ENCODE data around the gene ADGRA1. TPM values are rescaled to one million over a fixed set of nuclear protein-coding genes. Genes with fewer than 3 reads are reported as not detected.

ADGRA1 gene
- polyA plus RNA-seq, 2 of the 4 experiments (the other 2 are of a cell fraction) = not detected

DNA sequence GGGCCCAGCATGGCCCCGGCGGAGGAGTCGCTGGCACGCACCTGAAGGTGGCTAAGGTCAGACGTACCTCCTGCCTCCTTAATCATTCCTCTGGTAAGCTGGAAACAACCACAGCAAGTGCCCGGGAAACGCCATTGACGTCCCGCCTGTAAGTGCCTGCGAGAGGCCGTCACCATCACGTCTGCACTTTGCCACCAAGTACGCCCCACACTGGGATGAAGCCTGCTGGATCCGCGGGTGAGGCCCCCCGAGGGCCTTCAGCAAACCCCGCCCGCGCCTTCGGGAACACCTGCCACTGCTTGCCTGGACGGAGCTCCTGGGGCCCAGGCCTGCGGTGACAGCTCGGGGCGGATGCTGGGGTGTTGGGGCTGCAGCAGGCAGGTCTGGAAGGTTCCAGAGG is 12.5 kb downstream of the ADGRA1 start:
- Histone ChIP-seq H3K9me3 (no peaks in the 10 kb centered on the region), H3K4me2 (no peak overlapping the region), H3K27ac (no peak overlapping the region), H3K4me1 (no peaks in the 10 kb centered on the region), H3K4me3 (no peak overlapping the region)
- WGBS (ENCODE audit: missing lambda C conversion rate) = 86% methylated on average over 14 of the region's 24 CpGs
- TF ChIP-seq HOXA7 (CRISPR knock-in tag; IDR thresholded peaks at IDR 0.05) (no peak), RNF2 (IDR thresholded peaks at IDR 0.05; ENCODE audit: borderline replicate concordance, low read depth) (no peak), KDM5A (IDR thresholded peaks at IDR 0.05) (no peak), MAZ (IDR thresholded peaks at IDR 0.05; ENCODE audit: borderline replicate concordance, low read depth, low read length) (no peak), FOSL2 (IDR thresholded peaks at IDR 0.05) (no peak), FOSL2 (CRISPR knock-in tag; IDR thresholded peaks at IDR 0.05) (no peak), EP300 (IDR thresholded peaks at IDR 0.05) (no peak), NFE2L2 (conservative IDR thresholded peaks at IDR 0.05; ENCODE audit: low read length) (no peak), MAFK (IDR thresholded peaks at IDR 0.05; ENCODE audit: partially characterized antibody) (no peak), TFCP2L1 (CRISPR knock-in tag; IDR thresholded peaks at IDR 0.05) (no peak), HDAC2 (IDR thresholded peaks at IDR 0.05) (no peak), ZC3H11A (IDR thresholded peaks at IDR 0.05) (no peak), JUN (IDR thresholded peaks at IDR 0.05) (no peak), ZSCAN20 (CRISPR knock-in tag; IDR thresholded peaks at IDR 0.05) (no peak), BHLHE40 (IDR thresholded peaks at IDR 0.05; ENCODE audit: low read depth, low read length) (no peak), CBX8 (IDR thresholded peaks at IDR 0.05) (no peak), CHD2 (IDR thresholded peaks at IDR 0.05; ENCODE audit: low read length, partially characterized antibody) (no peak), POLR2AphosphoS2 (conservative IDR thresholded peaks at IDR 0.05; ENCODE audit: low read length) (no peak), CEBPB (IDR thresholded peaks at IDR 0.05) (no peak)
- TF ChIP-seq, protein P1, sequence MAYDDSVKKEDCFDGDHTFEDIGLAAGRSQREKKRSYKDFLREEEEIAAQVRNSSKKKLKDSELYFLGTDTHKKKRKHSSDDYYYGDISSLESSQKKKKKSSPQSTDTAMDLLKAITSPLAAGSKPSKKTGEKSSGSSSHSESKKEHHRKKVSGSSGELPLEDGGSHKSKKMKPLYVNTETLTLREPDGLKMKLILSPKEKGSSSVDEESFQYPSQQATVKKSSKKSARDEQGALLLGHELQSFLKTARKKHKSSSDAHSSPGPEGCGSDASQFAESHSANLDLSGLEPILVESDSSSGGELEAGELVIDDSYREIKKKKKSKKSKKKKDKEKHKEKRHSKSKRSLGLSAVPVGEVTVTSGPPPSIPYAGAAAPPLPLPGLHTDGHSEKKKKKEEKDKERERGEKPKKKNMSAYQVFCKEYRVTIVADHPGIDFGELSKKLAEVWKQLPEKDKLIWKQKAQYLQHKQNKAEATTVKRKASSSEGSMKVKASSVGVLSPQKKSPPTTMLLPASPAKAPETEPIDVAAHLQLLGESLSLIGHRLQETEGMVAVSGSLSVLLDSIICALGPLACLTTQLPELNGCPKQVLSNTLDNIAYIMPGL (CRISPR knock-in tag; IDR thresholded peaks at IDR 0.05; ENCODE audit: borderline replicate concordance) = no peak
- no peak for ATAC-seq
- DNase-seq (ENCODE audit: low read depth in 1 of 2, low spot score in 1 of 2) = no peak
- ChIA-PET CTCF (interaction anchor here (1.4 kb wide), 1 partner anchor 25 kb away, joined by 5 read pairs; no protein-coding TSS in a partner anchor), POLR2A (no interaction called here)
- no peak for FAIRE-seq

DNA sequence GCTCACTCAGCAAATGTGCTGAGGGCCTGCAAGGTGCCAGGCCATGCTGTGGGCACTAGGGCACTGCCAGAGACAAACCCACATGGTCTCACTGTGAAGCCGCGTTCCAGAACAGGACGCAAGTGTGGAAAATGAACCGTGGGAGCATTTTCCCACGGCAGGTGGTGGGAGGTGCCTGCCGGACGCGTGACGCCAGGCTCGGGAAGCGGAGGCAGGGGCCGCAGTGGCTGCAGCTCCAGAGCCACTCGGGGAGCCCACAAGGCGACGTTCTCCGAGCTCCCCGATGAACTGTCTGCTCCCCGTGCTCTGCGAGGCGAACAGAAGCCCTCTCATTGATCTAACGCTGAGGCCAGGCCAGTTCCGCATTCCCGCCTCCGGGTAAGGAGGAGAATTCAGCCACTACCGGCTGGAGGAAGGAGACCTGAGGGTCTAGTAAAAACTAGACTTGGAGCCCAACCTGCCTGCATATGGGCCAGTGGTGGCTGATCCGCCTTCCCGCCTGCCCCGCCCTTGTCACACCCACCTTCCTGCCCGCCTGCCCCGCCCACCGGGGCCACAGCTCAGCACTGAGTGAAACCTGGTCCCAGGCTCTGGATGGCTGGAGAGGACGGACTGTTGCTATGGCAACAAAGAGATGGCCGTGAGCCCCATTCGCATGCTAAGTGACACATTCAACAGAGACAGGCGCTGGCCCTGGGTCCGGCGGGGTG is 13.1 kb downstream of the ADGRA1 start:
- WGBS (ENCODE audit: missing lambda C conversion rate) = 79% methylated on average over 18 of the region's 37 CpGs
- Histone ChIP-seq H3K4me2 (no peak overlapping the region), H3K4me1 (no peaks in the 10 kb centered on the region), H3K4me3 (no peak overlapping the region), H3K9me3 (no peaks in the 10 kb centered on the region), H3K27ac (no peak overlapping the region)
- TF ChIP-seq MAFK (IDR thresholded peaks at IDR 0.05; ENCODE audit: partially characterized antibody) = peak; percentile 11
- no peak for TF ChIP-seq FOXS1 (CRISPR knock-in tag; IDR thresholded peaks at IDR 0.05)
- TF ChIP-seq KDM1A (IDR thresholded peaks at IDR 0.05; ENCODE audit: low read depth) = no peak
- ChIA-PET POLR2A (no interaction called here), CTCF (interaction anchor here (1.4 kb wide), 1 partner anchor 24 kb away, joined by 5 read pairs; no protein-coding TSS in a partner anchor)
- ATAC-seq (peak in 1 of 2 experiments; percentile 59; a peak in 4 of 6 replicates), DNase-seq (ENCODE audit: low read depth in 1 of 2, low spot score in 1 of 2) (peak in 1 of 2 experiments; percentile 28), FAIRE-seq (no peak)

DNA sequence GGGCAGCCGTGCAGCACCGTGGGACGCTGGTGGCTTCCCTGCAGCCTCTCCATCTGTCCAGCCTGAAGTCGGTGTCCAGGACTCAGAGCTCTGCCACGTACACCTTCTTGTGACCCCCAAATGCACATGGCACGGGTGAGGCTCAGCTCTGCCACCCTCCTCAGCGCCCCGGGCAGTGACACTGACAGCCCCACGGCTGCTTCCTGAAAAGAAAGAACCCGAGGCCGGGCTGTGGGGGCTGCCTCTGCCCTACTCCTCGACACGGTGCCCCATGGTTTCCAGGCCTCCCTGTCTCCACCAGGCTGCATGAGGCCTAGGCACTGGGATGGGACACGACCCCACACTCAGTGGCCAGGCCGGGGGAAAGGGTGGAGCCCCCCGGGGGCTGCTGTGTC is 13.7 kb downstream of the ADGRA1 start:
- H3K9me3 ChIP-seq = no peaks in the 10 kb centered on the region
- no peak for DNase-seq (ENCODE audit: low read depth in 1 of 2, low spot score in 1 of 2)

More for the DNA sequence above, 13.7 kb downstream of the ADGRA1 start:
- CTCF ChIA-PET = interaction anchor here (0.7 to 1.1 kb wide), 3 partner anchors 8 to 17 kb away, joined by 3 read pairs; no protein-coding TSS in a partner anchor
- POLR2A ChIA-PET = no interaction called here
- Histone ChIP-seq H3K4me2 (no peak overlapping the region), H3K4me3 (no peak overlapping the region), H3K4me1 (no peaks in the 10 kb centered on the region), H3K27ac (no peak overlapping the region)
- TF ChIP-seq SMC3 (IDR thresholded peaks at IDR 0.05) (no peak), CHD4 (IDR thresholded peaks at IDR 0.05; ENCODE audit: borderline replicate concordance) (no peak), ZNF302 (CRISPR knock-in tag; IDR thresholded peaks at IDR 0.05) (no peak)
- TF ChIP-seq, protein P2, sequence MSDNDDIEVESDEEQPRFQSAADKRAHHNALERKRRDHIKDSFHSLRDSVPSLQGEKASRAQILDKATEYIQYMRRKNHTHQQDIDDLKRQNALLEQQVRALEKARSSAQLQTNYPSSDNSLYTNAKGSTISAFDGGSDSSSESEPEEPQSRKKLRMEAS (IDR thresholded peaks at IDR 0.05) = no peak
- TF ChIP-seq, protein P3, sequence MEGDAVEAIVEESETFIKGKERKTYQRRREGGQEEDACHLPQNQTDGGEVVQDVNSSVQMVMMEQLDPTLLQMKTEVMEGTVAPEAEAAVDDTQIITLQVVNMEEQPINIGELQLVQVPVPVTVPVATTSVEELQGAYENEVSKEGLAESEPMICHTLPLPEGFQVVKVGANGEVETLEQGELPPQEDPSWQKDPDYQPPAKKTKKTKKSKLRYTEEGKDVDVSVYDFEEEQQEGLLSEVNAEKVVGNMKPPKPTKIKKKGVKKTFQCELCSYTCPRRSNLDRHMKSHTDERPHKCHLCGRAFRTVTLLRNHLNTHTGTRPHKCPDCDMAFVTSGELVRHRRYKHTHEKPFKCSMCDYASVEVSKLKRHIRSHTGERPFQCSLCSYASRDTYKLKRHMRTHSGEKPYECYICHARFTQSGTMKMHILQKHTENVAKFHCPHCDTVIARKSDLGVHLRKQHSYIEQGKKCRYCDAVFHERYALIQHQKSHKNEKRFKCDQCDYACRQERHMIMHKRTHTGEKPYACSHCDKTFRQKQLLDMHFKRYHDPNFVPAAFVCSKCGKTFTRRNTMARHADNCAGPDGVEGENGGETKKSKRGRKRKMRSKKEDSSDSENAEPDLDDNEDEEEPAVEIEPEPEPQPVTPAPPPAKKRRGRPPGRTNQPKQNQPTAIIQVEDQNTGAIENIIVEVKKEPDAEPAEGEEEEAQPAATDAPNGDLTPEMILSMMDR (IDR thresholded peaks at IDR 0.05) = no peak
- ATAC-seq = no peak
- FAIRE-seq = no peak
- WGBS (ENCODE audit: missing lambda C conversion rate) = 27% methylated on average over 3 of the region's 16 CpGs
